Measurements from ENCODE around the gene DNAAF5.
A peak's percentile ranks its signal among the peaks of the same experiment; 100 is the strongest.

Gene DNAAF5

DNA sequence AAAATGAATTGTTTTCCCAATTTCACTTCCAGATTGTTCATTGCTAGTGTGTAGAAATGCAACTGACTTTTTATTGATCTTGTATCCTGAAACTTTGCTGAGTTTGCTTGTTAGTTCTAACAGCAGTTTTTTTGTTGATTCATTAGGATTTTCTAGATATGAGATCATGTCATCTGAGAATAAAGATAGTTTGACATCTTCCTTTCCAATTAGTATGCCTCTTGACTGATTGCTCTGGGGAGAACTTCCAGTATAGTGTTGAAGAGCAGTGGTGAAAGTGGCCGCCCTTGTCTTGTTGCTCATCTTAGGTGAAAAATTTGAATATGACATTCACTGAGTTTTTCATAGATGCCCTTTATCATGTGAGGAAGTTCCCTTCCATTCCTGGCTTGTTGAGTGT is 93.8 kb downstream of the DNAAF5 start:
- DNase-seq: no peak

DNA sequence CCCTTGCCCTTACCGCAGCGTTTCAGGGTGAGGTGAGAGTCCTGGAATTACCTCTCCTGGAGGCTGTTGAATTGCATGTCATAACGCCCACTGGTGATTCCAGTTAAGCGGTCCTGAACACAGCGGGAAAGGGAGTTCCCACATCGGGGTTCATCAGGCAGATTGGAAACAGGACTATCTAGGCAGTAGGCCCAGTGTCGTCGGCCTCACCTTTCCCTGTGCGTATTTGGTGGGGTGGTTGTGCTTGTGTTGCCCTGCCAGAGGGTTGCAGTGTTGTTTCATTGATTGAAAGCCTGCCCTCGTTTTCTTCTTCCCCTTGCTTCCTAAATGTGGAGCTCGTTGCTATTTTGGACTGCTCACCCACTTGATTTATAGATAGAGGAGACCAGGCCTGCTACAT is 95.2 kb downstream of the DNAAF5 start:
- DNase-seq: no peak

DNA sequence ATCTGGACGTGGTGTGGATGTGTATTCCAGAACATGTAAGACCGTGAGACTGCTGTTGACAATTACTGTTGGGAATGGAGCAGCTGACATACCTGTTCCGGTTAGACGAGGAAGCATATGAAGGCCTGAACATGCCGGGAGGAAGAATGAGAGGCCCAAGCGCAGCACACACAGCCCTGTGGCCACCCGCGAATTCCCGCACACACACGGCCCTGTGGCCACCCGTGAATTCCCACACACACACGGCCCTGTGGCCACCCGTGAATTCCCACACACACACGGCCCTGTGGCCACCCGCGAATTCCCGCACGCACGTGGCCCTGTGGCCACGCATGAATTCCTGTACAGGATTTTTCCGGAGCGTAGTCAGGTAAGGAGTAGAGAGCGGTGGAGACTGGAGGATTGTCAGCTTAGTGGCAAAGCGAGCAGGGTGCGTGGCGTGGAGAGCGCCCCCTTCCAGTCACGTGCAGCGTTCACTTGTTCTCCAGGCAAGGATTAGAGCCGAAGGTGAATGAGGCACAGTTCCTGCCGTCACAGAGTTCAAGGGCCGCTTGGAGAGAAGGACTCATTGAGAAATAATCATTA is 96.3 kb downstream of the DNAAF5 start:
- no peak for DNase-seq

DNA sequence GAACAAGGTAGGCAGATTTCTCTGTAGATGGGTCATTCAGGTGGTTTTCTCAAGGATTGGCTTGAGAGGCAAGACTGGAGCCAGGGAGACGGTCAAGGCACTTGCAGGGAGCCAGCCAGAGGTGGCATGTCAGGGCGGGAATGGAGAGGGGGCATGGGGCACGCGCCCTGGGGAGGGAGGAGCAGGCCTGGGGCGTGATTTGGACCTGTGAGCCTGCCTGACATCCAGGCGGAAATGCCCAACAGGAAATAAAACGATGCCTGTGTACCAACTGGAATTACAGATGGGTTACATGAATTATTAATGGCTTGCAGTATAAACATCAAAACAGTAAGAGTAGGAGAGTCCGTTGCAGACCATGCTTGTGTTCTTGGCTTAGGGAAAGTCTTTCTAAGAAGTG is 97.2 kb downstream of the DNAAF5 start:
- DNase-seq: no peak

DNA sequence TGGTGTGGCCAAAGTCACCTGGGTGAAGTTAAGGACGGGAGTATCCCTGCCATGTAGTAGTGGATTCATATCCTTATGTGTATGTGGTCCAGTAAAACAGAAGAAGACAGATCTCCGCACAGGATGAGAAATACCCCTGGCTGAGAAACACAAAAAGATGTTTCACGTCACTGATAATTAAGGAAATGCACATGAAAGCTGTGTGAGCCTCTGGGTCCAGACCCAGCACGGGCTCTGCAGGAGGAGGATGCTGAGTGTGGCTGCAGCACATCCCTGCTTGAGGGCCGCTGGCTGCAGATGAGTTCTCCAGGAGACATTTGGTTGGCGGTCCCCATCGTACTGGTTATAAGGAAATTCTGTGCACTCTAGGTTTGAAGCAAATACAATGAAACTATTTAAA is 97.6 kb downstream of the DNAAF5 start:
- DNase-seq: no peak

DNA sequence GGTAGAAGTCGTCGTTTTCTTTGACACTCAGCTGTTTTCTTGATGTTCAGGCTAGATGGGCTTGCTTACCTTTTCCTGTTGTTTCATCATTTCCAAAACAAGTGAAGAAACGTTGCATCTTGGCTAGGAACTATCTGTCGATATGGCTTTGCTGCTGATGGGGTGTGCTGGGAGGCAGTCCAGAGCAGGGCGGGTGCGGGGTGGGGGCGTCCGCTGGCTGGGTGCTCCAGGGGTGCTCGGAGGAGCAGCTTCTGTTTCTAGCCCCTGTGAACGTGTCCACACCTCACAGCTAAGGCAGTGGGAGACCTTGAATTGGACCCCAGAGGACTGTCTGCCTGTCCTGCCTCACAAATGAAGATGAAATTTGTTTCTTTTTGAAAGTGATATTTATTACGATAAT is 98.2 kb downstream of the DNAAF5 start:
- no peak for DNase-seq

DNA sequence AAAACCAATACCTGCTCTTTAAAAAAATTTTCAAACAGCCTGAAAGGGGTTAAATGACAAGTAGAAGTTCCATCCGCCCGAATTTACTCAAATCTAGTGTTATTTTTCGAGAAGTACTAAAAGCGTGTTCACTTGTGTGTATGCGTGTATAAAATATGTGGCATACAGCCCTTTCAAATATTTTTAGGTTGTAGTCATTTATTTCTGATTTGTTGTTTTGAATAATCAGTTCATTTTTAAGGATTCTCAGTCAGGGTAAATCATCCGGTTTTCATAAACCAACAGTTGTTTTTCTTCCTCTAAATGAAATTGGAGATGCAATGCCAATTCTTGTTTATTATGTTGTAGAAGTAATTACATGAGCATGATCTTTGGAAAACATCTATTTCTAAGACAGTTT is 98.9 kb downstream of the DNAAF5 start:
- no peak for DNase-seq

DNA sequence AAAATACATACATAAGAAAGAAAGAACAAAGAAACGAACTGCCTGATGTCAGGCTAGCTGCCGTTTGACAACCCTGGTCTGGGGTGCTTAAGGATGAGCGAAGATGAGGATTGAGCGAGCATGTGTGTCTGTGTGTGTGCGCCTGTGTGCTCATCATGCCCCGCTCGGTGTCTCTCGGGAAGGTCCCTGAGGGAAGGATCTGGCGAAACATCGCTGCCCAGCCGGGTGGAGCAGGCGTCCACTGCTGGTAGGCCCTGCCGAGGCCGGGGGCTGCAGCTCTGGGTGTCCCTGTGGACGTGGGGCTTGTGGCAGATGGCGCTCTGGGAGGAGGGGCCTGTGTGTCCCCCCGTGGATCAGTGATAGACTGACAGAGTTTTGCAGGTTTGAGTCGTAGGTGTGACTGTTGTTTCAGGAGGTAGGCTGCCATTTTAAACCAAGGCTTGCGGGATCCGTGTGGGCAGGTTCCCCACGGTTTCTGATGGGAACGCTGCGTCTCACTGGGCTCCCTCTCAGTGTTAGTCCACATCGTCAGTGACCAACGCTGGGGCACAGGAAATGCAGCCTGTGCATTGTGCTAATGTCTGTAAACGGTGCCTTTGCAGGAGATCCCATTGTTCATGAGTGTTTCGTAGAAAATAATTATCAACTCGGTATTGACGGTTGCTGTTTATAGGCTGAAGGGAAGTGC is 99.9 kb downstream of the DNAAF5 start:
- no peak for DNase-seq

DNA sequence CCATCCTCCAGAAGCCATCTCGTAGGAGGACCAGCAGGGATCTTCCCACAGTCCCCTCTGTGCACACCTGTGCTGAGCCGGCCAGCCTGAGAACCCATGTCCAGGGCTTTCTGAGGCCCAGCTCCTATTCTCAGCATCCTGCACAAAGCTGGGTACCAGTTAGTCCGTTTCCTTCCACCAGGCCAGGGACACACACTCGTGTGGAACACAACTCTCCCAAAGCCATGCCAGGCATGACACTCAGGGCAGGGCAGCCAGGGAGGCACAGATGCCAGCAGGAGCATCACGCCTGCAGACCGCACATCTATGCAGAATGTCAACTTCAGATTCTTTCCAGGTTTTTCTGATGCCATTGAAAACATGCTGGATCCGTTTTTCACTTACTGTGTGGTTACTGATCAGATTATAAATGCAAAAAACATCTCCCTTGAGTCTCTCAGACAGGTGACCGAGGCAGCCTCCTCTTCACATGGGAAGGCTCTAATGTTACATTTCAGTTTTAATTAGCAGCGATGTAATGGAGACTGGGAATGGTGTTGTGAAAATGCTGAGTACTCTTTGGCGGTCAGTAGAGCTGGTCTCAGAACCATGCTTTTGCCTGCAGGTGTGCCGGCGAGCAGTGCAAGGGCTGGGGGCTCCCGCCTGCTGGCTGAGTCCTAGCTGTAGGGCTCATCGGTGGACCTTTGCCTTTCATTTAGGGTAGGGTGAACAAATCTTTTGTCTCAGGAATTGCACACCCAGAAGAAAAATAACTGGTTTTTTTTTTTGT is 102.5 kb downstream of the DNAAF5 start:
- no peak for DNase-seq

DNA sequence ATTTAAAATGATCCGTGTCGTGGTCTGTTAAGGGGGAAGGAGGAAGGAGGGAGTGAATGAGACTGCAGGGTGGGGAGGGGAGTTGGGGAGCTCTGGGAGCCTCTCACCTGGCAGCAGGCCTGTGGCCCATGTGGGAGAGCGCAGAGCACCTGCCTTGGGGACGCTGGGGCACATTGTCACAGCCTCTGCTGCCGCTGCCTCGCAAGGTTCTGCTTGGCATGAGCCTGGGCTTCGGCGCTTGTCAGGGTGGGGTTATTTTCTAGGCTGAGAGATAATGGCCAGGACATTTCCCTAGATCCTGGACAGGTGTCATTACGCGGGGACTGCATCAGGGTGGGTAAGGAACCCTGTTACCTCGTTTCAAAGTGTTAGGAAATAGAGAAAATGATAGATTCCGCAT is 103.6 kb downstream of the DNAAF5 start:
- DNase-seq: no peak

DNA sequence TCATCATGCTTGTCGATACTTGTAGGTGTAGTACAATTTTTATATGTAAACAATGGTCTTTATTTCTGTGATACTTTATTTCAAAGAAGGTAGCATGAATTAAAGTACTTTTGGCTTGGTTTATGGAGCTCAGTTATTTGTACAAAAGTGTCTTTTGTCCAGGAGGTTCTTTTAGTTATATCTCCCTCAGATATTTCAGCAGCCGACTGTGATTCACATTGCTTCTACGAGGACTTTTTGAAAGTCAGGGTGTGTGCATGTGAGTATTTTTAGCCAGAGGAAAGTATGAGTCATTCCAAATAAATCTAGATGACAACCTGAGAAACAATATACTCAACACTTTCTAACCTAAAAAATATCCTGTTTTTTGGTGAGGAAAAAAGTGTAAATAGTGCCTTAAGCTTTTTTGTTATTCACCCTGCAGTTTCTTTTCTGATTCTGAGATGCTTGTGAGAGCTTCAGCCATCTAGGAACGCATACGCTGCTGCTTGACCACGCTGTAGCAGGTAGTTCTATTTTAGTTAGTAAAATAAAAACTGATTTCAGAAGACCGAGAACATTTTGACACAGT is 105.2 kb downstream of the DNAAF5 start:
- DNase-seq: peak; percentile 54

DNA sequence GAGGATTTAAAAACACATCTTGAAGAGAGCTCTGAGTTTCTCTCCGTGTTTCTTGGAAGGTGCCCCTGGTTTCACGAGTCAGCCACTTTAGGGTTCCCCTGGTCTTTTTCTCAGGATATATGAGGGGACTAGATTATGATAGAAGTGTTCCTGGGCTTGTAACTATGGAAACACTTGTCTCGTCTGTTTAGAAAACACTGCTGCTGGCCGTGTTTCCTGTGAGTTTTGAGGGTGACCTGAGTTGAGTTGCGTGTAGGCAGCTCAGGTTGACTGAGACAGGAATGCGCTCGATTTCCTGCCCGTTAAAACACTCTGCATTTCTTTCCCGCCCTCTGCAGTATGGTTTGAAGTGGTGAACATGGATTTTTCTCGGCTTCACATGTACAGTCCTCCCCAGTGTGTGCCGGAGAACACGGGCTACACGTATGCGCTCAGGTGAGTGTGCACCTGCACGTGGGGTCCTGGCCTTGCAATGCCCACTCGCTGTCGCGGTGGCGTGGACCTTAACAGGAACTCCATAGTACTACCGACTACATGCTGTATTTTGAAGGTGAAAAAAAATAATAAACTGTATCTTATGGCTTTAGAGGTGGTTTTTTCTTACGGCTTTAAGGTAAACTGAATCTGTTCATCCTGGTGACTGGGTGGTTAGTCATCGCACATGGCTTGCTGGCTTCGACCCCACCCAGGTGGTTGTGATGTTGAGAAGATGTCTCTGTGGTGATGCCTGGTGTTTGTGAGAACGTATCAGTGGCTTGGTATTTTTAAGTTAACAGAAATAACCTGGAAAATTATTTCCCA is 105.9 kb downstream of the DNAAF5 start, which contains the start of gene SUN1:
Gene SUN1 (plus strand): TSS at position 310 of the 801 bp plus-strand sequence. CDS start 49 bp downstream, at position 359.
- no peak for DNase-seq

DNA sequence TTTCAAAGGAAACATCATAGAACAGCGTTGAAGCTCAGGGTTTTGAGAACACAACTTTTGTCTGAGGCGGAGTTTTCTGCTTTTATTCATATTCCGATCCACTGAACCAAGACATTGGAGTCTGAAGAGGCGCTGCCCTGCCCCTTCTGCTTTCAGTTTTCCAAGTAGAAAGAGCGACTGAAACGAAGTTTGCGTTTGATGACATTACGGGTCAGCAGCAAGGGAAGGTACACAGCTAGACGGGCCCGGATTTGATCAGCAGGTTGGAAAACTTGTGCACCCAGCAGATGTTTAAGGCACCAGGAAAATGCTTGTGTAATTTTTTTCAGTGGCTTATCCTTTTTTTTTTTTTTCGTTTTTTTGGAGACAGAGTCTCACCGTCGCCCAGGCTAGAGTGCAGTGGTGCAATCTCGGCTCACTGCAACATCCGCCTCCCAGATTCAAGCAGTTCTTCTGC is 106.5 kb downstream of the DNAAF5 start:
- DNase-seq: no peak

DNA sequence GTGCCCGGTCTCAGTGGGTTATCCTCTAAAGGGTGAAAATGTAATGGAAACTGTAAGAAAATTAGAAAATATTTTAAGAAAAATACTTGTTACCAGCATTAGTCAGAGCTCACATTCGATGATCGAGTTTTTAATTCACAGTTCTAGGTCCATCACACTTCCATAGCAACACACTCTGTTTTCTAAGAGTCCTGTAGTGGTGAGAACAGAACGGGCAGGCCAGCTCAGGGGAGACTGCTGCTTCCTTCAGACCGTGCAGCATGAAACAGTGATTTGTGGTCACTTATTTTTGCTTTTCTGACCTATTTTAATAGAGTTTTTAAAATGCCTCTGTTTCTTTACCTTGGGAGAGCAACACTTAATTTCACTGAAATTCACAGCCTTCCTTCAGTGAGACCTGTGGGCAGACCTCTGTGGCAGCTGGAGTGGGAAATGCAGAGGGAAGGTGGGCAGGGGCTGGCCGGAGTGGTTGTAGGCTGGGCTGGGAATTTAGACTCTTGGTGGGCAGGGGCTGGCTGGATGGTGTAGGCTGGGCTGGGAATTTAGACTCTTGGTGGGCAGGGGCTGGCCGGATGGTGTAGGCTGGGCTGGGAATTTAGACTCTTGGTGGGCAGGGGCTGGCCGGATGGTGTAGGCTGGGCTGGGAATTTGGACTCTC is 107.2 kb downstream of the DNAAF5 start:
- DNase-seq: no peak

DNA sequence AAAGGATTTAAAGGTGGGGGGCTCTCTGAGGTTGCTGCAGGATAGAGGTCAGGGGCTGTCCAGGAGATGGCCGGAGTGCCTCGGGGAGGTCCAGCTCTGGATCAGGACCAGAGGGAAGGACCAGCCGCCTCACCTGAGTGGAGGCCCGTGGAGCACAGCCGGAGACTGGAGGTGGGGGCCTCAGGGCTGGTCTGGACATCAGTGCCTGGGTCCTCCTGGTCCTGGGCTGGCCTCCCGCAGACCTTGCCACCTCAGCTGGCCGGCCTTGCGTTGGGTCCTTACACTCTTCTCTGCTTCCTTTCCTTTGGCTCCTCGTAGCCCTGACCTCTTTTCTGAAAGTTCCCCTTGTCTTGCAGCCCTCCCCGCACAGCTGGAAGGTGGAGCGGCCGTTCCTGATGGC is 107.8 kb downstream of the DNAAF5 start:
- DNase-seq: no peak

DNA sequence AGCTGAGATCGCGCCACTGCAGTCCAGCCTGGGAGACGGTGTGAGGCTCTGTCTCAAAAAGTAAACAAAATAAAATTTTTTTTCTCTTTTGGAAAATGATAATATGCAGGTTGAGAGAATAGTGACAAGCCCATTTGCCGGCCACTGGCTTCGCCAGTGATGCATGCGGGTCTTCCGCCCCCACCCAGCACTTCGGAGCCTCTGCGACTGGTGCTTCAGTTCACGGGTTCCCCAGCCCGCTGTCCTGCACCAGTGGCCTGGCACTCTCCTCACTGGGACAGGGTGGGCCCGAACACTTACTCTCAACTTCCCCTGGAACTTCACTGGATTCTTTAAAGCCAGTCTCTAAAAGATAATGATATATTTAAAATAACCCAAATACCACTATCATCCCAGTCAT is 108.5 kb downstream of the DNAAF5 start:
- DNase-seq: no peak

DNA sequence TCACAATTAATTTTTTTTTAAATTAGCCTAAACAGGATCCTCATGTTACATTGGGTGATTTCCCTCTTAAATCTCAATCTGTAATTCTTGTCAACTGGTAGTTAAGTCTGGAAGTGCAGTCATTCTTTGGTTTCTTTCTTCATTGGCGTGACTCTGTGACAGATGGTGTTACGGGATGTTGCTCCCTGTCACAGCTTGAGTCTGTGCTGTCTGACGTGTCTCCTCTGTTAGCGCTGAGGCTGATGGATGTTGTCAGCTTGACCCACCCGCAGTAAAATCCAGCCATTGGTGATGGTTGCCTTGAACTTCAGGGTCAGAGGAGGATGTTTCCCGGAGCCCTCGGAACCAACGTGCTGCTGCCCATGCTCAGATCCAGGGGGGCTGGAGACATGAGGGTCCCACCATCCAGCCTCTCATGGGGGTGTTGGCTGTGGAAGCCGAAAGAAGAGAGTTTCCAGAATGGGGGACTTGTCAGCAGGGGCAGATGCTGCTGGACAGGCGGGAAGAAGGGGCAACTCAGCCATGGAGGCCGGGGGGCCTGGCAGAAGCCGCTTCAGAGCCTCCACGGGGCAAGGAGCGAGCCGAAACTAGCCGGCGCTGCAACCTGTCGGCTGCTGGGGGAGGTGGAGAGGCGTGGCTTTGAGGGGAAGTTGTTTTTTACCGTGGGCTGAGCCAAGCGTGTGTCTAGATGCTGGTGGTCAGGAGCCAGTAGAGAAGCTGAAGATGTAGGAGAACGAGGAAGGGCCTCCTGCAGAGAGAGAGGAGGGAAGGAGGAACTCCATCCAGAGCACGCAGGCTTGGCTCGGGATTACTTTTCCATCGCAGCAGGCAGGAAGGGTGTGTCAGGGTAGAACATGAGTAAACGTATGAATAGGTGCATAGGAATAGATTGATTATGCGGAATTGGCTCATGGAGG is 109.2 kb downstream of the DNAAF5 start:
- no peak for DNase-seq

Measured in SHP77 treated with DMSO at 0.1 percent for 48 hours (cell line).